Measurements from ENCODE around the gene CELA1.

DNA sequence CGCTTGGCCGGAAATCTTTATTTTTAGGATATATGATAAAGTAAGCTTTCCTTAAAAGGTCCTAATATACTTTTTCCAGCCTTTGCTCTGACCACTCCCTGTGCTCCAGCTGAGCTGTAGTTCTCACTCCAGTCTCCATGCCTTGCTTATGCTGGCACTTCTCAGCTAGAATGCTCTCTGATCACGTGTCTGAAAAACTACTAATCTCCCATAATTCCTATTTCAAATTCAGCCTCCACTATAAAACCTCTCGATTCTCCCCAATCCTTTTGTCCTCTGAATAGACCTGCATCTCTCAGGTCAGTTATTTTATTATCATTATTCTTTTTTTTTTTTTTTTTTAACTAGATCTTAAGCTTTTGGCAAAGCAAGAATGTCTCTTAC lies 26.2 kb downstream of the CELA1 start:
- TF ChIP-seq POLR2A (IDR thresholded peaks at IDR 0.05) (no peak), CTCF (IDR thresholded peaks at IDR 0.05) (no peak)

Data from uterus (tissue), 2 donors.